ENCODE data around the gene ABHD15.
"Not testable (repeated sequence)": the region's sequence is repeated elsewhere in the genome, so short reads cannot be mapped to it uniquely, and the experiment has no call there.

Gene ABHD15

DNA sequence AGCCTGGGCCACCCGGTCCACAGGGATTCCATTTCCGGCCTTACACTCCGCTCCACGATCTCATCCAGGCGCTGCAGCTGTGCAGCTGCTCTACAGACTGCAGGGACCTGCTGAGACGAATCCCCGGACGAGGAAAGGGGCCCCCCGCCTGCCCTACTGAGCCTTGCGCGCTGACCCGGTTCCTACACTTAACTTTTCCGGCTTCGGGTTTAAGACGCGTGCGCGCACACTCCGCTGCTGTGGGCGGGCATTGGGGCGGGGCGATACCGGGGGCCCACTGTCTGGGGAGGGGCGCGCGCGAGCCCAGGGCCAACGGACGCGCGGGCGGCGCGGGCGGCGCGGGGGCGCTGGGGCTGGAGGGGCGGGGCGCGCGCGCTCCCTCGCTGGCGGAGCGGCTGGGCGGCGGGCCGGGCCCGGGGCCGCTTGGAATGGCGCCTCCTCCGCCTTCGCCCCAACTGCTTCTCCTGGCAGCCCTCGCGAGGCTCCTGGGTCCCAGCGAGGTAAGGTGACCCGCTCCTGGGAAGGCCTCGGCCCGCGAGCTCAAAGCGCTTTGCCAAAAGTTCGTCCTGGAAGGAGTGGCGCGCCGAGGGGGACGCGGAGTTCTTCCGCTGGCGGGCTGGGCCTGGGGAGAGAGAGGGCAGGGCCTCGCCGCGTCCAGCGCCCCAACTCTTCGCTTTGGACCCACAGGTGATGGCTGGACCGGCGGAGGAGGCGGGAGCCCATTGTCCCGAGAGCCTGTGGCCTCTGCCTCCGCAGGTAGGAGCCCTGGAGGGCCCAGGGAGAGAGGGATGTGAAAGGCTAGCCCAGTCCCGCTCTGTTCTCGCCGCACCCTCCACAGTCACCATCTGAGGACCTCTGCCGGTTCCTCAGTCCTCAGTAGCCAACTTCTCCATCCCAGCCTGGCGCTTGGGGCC lies 1.8 kb upstream of the ABHD15 start, which contains the start of gene TP53I13:
Gene TP53I13 (plus strand): TSS at position 371 of the 914 bp plus-strand sequence. CDS start 58 bp downstream, at position 429.
- DNase-seq: peak; percentile 95

- DNase-seq: peak; percentile 89
Observed at GRCh38 chr17:29567554-29568330, 905 bp upstream of the ABHD15 start.

GRCh38 chr17:29567304-29567553 lies 392 bp upstream of the ABHD15 start:
- DNase-seq: no peak

DNA sequence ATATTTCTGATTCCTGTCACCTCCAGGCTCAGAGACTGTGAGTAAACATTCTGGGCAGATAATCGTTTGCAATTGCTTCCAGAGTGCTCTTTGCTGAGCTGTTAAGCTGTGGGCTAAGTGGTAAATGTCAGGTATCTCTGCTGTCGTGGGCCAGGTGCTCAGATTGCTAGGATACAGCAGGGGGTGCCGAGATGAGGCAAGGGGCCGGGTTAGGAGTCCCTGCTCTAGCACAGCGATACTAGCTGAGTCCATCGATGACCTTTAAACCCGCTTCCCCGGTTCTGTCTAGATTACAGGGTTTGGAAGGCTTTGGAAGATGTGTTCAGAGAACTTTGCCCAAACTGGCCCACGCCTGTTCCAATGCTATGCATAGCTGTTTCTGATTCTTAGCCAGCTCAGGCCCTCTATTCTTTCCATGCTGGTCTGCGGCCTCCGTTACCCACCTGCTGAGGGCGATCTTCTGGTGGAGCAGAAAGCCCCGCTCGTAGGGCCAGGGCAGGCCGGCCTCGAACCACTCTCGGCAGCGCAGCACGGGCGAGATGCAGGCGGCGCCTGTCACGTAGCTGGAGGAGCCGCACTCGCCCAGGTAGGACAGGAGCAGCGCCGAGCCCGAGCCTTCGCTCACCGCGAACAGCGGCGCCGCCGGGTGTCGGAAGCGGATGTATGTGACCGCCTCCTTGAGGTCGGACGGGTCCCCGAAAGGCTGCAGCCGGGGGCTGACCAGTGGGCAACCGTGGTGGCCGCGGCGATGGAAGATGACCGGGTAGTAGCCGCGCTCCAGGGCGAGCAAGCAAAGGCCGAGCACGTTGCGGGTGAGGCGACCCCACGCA lies 979 bp downstream of the ABHD15 start:
- peak; percentile 72 for DNase-seq

GRCh38 chr17:29563816-29564215 lies 3.0 kb downstream of the ABHD15 start:
- DNase-seq: no peak

- no peak for DNase-seq
Observed at GRCh38 chr17:29562615-29563014, 4.2 kb downstream of the ABHD15 start.

GRCh38 chr17:29561554-29562517 lies 5.0 kb downstream of the ABHD15 start:
- DNase-seq: no peak

- DNase-seq: no peak
Observed at GRCh38 chr17:29560316-29560715, 6.5 kb downstream of the ABHD15 start.

DNA sequence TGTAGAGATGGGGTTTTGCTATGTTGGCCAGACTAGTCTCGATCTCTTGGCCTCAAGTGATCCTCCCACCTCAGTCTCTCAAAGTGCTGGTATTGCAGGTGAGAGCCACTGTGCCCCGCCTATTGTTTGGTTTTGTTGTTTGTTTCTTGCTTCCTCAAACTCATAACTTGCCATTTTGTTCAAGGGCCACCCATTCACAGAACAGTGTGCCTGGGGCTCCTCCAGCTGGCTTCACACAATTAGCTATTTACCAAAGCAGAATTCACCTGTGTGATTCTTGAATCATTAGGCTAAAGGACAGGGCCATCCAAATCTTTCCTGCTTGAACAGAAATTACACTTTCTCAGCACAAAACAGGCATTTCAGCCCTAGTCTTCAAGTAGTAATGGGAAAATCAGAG lies 7.2 kb downstream of the ABHD15 start:
- DNase-seq: no peak

DNA sequence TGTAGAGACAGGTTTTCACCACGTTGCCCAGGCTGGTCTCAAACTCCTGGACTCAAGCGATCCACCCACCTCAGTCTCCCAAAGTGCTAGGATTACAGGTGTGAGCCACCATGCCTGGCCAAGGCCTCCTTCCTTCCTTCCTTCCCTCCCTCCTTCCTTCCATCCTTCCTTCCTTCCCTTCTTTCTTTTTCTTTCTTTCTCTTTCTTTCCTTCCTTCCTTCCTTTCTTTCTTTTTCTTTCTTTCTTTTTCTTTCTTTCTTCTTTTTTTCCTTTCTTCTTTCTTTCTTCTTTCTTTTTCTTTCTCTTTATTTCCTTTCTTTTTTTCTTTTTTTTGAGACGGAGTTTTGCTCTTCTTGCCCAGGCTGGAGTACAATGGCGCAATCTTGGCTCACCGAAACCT lies 8.7 kb downstream of the ABHD15 start:
- not testable (repeated sequence) for DNase-seq

GRCh38 chr17:29557739-29558116 lies 9.1 kb downstream of the ABHD15 start:
- DNase-seq: peak; percentile 38

DNA sequence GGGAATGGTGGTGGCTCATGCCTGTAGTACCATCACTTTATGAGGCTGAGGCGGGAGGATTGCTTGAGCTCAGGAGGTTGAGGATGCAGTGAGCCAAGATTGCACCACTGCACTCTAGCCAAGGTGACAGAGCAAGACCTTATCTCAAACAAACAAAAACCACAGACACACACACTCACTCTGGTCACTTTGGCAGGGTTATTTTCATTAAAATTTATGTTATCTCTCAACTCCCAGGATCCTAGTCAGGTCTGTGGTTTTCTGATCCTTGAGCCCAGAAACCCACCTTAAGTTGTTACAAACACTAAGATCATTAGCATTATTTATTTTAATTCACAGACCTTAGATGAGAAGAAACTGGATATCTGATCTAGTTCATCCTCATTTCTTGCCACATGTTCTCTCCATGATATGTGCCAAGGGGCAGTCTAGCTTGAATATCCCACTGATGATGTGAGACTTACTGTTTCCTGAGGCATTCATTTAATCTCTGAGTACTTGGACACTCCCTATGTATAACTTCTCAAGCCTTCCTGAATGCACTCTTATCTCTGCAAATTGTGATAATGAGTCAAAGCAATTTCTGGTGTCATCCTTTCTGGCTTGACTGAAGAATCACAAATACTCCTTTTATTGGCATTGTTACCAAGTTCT lies 9.6 kb downstream of the ABHD15 start:
- DNase-seq: no peak

DNA sequence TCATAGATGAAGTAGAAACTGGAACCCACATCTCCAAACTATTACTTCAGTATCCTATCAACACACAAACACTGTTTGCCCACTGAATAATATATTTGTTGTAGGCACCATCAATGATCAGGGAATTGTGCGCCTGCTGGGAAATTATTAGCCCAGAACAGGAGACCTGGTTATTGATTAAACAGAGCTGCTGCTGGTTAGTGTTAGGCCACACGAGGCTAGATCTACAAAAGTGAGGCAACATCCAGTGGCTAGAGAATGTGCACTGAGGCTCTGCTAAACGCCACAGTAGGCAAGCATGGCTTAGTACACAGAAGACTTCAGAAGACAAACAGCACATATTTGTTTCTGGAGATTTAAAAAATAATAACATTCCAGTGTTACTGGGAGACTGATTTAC lies 11.0 kb downstream of the ABHD15 start:
- DNase-seq: no peak

DNA sequence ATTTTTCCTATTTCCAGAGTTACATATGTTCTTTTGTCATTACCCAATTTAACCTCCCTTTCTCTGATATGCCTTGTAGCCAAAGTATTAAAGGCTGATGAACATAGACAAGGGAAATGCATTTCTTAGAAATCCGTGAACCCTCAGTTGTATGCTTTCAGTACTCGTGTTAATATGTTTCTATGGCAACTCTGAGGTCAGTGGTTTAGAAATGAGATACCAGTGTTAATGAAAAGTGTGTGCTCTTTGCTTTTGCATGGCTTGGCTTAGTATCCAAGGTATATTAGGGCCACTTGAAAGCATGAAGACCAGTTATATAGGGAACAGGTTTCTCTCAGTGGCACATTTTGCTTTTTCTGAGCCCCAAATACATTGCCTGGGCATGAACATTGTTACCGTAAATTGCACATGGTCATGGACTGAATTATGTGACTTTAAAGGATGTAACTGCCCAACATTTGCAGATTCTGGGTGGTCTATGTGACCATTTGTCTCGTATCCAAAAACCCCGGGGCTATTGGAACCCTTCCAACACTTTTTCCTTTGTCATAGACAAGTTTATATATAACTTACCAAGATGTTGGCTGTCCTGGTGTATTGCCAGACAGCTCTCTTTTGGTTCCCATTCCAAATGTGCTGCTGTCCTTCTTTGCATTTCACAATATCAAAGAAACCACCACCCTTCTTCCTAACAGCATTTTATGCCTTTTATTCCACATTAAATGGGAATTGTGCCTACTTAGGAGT lies 17.5 kb downstream of the ABHD15 start:
- DNase-seq: peak; percentile 53

GRCh38 chr17:29546830-29547229 lies 20.0 kb downstream of the ABHD15 start:
- no peak for DNase-seq

GRCh38 chr17:29546085-29546484 lies 20.8 kb downstream of the ABHD15 start:
- DNase-seq: no peak

- DNase-seq: no peak
Observed at GRCh38 chr17:29544066-29544465, 22.8 kb downstream of the ABHD15 start.

GRCh38 chr17:29533976-29534375 lies 32.9 kb downstream of the ABHD15 start:
- DNase-seq: no peak

GRCh38 chr17:29526322-29526721 lies 40.5 kb downstream of the ABHD15 start:
- DNase-seq: no peak

GRCh38 chr17:29524692-29525091 lies 42.1 kb downstream of the ABHD15 start:
- DNase-seq: no peak

GRCh38 chr17:29518359-29518758 lies 48.5 kb downstream of the ABHD15 start:
- DNase-seq: no peak
